Thoracic aorta (tissue), 2 donors: Measurements from ENCODE around the gene GDA. TPM values are rescaled to one million over a fixed set of nuclear protein-coding genes. Genes with fewer than 3 reads are reported as not detected.

Experiments
- ATAC-seq: fragments of 150-250 bp; one replicate; pipeline ENCODE4 v1.8.0; 2017; ENCODE audit warnings: low read depth; ENCODE audit not compliant: insufficient number of reproducible peaks, low FRiP score
- DNase-seq: peaks from one replicate; pipeline ENCODE4 v3.0.0-alpha.2; 2020; ENCODE audit warnings: low spot score
- H3K27ac ChIP-seq, 2 donors: fragments of 200-600 bp; sonication (generic); 1 replicate in 1 of 2; 2 replicates in 1 of 2; pipeline ENCODE4 v1.5.1; 2016; ENCODE audit warnings: mild to moderate bottlenecking in 2 of 2, moderate library complexity in 2 of 2
- H3K27me3 ChIP-seq: fragments of 200-600 bp; sonication (generic); replicated peaks from 2 replicates; pipeline ENCODE4 v1.6.0; 2016; ENCODE audit warnings: mild to moderate bottlenecking; ENCODE audit not compliant: insufficient read depth
- H3K36me3 ChIP-seq: fragments of 200-600 bp; sonication (generic); one replicate; pipeline ENCODE4 v1.5.1; 2016
- H3K4me1 ChIP-seq, 2 donors: fragments of 200-600 bp; sonication (generic); 1 replicate in 1 of 2; 2 replicates in 1 of 2; pipeline versions ENCODE4 v1.5.1 to v1.6.0; 2016; ENCODE audit warnings: low read depth in 2 of 2, mild to moderate bottlenecking in 1 of 2; ENCODE audit not compliant: control insufficient read depth in 1 of 2
- H3K4me3 ChIP-seq: fragments of 200-600 bp; sonication (generic); 2 replicates; pipeline ENCODE4 v1.5.1; 2016; ENCODE audit warnings: mild to moderate bottlenecking
- H3K9me3 ChIP-seq: fragments of 200-600 bp; sonication (generic); 2 replicates; pipeline ENCODE4 v1.5.1; 2016
- CTCF ChIP-seq: fragments of 200-600 bp; sonication (generic); IDR thresholded peaks from one replicate; pipeline ENCODE4 v1.5.1; 2019; ENCODE audit warnings: antibody characterized with exemption
- total RNA-seq, 2 donors: library from RNA; depleted of rRNA; stranded (reverse); fragments of >200 nt; gene quantifications; one replicate each; pipeline versions ENCODE4 v1.1.0 to v1.2.3, GENCODE V29; 2016

The GDA gene
- total RNA-seq, 2 donors from 2014 or later = not detected

GRCh38 chr9:72140586-72140985 lies 8.7 kb upstream of the GDA start:
- TF ChIP-seq CTCF = no peak
- Histone ChIP-seq H3K4me1 (no peaks in the 10 kb centered on the region), H3K4me3 (no peak overlapping the region), H3K27ac (no peak overlapping the region), H3K9me3 (no peaks in the 10 kb centered on the region), H3K27me3 (no peaks in the 10 kb centered on the region), H3K36me3 (no peaks in the 10 kb centered on the region)
- ATAC-seq (no peak), DNase-seq (no peak)

DNA sequence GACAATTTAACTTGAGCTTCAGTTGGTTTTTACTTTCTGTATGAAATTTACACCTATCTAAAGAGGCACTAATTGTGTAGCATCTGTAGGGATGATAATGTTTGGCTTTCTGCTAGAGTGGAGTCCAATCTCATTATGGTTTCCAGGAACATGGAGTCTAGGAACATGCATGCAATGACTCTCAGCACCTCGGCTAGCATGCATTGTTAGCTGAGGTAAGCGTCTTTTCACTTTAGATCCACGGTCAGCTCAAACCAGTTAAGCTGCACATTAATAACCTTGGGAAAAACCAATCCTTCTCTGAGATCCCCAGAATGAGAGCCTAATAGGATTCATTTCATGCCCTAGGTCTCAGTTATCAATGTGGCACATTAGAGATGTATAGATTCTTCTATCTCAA lies 7.8 kb upstream of the GDA start:
- Histone ChIP-seq H3K4me3 (no peak overlapping the region), H3K27me3 (no peaks in the 10 kb centered on the region), H3K9me3 (no peaks in the 10 kb centered on the region), H3K4me1 (no peaks in the 10 kb centered on the region), H3K27ac (no peak overlapping the region), H3K36me3 (no peaks in the 10 kb centered on the region)
- DNase-seq (no peak), ATAC-seq (no peak)
- TF ChIP-seq CTCF = no peak

DNA sequence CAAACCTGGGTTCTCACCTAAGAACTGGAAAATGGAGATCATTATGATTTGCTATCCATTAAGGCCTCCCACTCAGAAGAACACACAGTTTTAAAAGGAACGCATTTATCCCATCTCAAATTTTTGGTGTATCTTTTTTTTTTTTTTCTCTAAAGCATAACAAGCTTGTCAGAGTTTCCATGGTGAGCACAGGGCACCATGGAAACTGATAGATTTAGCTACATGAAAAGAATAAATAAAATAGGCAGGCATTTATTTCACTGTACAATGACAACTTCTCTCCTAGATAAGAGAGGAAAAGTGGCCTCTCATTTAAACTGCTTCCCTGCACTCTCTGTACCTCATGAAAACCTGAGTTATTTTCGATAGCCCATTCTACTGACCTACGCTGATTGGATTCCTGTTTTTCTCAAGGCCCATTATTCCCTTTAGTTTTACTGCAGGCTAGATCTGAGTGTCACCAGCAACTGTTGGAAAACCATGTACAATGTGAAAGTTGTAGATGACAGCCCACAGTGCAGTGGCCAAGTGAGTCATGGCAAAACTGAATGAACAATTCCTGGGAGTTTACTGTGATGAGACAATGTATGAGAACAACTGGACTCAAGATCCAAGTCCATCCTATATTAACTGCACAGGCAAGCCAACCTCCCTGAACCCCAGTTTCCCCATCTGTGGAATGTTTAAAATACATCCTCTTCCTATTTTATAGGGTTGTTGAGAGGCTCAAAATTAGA lies 4.3 kb upstream of the GDA start:
- no peak for DNase-seq
- Histone ChIP-seq H3K4me1 (peaks cover 3 to 6% of the 10 kb centered on the region in 2 donors), H3K4me3 (no peak overlapping the region), H3K36me3 (no peaks in the 10 kb centered on the region), H3K27me3 (no peaks in the 10 kb centered on the region), H3K27ac (no peak overlapping the region), H3K9me3 (no peaks in the 10 kb centered on the region)
- no peak for TF ChIP-seq CTCF
- ATAC-seq = no peak

DNA sequence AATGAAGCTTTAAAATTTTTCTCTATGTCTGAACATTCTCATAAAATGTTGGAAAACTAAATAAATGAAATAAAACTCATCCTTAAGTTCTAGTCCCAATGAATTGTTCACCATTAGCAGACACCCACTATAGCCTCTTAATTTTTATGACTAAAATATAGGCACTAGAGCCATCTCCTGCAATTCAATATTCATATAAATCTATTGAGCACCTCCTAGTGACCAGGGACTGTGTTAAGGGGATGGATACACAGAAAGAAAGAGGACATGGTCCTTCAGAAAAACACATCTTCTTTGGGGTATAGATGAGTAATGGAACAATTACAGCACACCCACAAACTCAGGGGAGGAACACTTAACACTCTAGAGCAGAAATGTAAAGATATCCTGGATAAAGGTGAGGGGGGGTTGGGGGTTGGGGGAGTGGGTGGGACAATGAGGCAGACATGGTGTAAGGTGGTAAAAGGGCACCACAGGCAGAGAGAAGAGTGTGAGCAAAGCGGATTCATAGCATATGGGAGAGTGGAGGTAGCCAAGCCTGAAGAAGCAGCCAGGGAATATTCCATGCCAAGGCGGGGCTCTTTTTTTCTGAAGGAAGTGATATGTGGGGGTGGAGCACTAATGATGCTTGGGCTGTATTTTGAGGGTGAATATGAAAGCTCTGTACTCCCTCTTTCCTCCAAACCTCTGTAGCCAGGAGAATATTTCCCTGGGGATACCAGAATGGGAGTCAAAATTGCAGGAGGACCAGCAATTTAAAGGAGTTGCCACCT lies 3.3 kb upstream of the GDA start:
- no peak for ATAC-seq
- H3K27me3 ChIP-seq = no peaks in the 10 kb centered on the region

More for the DNA sequence above, 3.3 kb upstream of the GDA start:
- Histone ChIP-seq H3K4me3 (no peak overlapping the region), H3K27ac (no peak overlapping the region), H3K4me1 (peaks cover 3 to 6% of the 10 kb centered on the region in 2 donors), H3K9me3 (no peaks in the 10 kb centered on the region), H3K36me3 (no peaks in the 10 kb centered on the region)
- no peak for TF ChIP-seq CTCF
- no peak for DNase-seq
